HEK293T (cell line): Measurements from ENCODE around the gene GPD2.
"Not testable (repeated sequence)": the region's sequence is repeated elsewhere in the genome, so short reads cannot be mapped to it uniquely, and the experiment has no call there.

Source experiments
- CTCF ChIA-PET: fragments of 350-600 bp; formaldehyde crosslinking; extraction: SDS; loops from one replicate; lab custom pipeline; 2021; ENCODE audit warnings: antibody characterized with exemption, inconsistent platforms; lab: Yijun Ruan, JAX
- POLR2A ChIA-PET: fragments of 350-600 bp; formaldehyde crosslinking; extraction: SDS; loops from one replicate; lab custom pipeline; 2020; ENCODE audit warnings: antibody characterized with exemption, inconsistent platforms; lab: Yijun Ruan, JAX
- DNase-seq: peaks from one replicate; pipeline ENCODE4 v3.0.0; 2012; ENCODE audit warnings: mixed read lengths; ENCODE audit errors: extremely low spot score
- ARNT ChIP-seq: fragments of 450-650 bp; IDR thresholded peaks from 2 replicates; pipeline ENCODE4 v1.6.1; 2017; ENCODE audit warnings: mild to moderate bottlenecking
- BHLHE40 ChIP-seq: fragments of 450-650 bp; IDR thresholded peaks from 2 replicates; pipeline ENCODE4 v1.6.1; 2016; ENCODE audit warnings: mild to moderate bottlenecking, moderate library complexity, borderline replicate concordance
- CTBP1 ChIP-seq: fragments of 450-650 bp; IDR thresholded peaks from 2 replicates; pipeline ENCODE4 v1.6.1; 2016; ENCODE audit warnings: borderline replicate concordance
- ELF4 ChIP-seq: fragments of 450-650 bp; IDR thresholded peaks from 2 replicates; pipeline ENCODE4 v1.6.1; 2017; ENCODE audit warnings: antibody characterized with exemption
- FOXA1 ChIP-seq: fragments of 450-650 bp; IDR thresholded peaks from 2 replicates; pipeline ENCODE4 v1.6.1; 2016; ENCODE audit warnings: mild to moderate bottlenecking
- FOXK2 ChIP-seq: fragments of 450-650 bp; IDR thresholded peaks from 2 replicates; pipeline ENCODE4 v1.6.1; 2016; ENCODE audit warnings: mild to moderate bottlenecking
- FOXM1 ChIP-seq: fragments of 450-650 bp; IDR thresholded peaks from 2 replicates; pipeline ENCODE4 v1.6.1; 2017; ENCODE audit warnings: mild to moderate bottlenecking, borderline replicate concordance
- HDGF ChIP-seq: fragments of 450-650 bp; IDR thresholded peaks from 2 replicates; pipeline ENCODE4 v1.6.1; 2017; ENCODE audit warnings: antibody characterized with exemption, borderline replicate concordance
- L3MBTL2 ChIP-seq: fragments of 450-650 bp; conservative IDR thresholded peaks from 2 replicates; pipeline ENCODE4 v1.6.1; 2016; ENCODE audit warnings: mild to moderate bottlenecking
- LEF1 ChIP-seq: fragments of 450-650 bp; IDR thresholded peaks from 2 replicates; pipeline ENCODE4 v1.6.1; 2017; ENCODE audit warnings: mild to moderate bottlenecking, borderline replicate concordance
- NFRKB ChIP-seq: fragments of 450-650 bp; IDR thresholded peaks from 2 replicates; pipeline ENCODE4 v1.6.1; 2016; ENCODE audit warnings: mild to moderate bottlenecking, moderate library complexity
- SP1 ChIP-seq: fragments of 450-650 bp; IDR thresholded peaks from 2 replicates; pipeline ENCODE4 v1.6.1; 2017
- SUZ12 ChIP-seq: fragments of 450-650 bp; IDR thresholded peaks from 2 replicates; pipeline ENCODE4 v1.6.1; 2016; ENCODE audit warnings: mild to moderate bottlenecking
- TARDBP ChIP-seq: fragments of 450-650 bp; IDR thresholded peaks from 2 replicates; pipeline ENCODE4 v1.6.1; 2016
- ZNF384 ChIP-seq: fragments of 450-650 bp; IDR thresholded peaks from 2 replicates; pipeline ENCODE4 v1.6.1; 2016
- TF ChIP-seq, protein P1 (sequence below): fragments of 450-650 bp; IDR thresholded peaks from 2 replicates; pipeline ENCODE4 v1.6.1; 2016

Gene GPD2

DNA sequence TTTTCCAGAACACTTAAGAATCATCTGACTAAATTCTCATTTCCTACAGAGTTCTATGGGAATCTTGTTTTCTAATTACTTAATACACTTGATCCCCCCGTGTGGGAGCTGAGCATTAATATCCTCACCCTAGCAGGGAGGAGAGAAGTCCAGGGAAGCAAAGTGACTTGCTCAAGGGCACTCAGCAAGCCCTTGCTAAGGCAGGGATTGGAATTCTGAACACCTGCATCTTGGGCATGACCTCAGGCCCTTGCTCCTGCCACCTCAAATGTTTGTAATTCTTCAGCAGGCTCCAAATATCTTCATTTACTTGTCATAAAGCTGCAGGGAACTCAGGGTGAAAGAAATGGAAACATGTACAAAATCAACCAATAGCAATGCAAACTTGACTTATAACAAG lies 162.4 kb downstream of the GPD2 start:
- ChIA-PET POLR2A (no interaction called here), CTCF (no interaction called here)
- no peak for TF ChIP-seq NFRKB
- no peak for TF ChIP-seq SUZ12
- TF ChIP-seq, protein P1, sequence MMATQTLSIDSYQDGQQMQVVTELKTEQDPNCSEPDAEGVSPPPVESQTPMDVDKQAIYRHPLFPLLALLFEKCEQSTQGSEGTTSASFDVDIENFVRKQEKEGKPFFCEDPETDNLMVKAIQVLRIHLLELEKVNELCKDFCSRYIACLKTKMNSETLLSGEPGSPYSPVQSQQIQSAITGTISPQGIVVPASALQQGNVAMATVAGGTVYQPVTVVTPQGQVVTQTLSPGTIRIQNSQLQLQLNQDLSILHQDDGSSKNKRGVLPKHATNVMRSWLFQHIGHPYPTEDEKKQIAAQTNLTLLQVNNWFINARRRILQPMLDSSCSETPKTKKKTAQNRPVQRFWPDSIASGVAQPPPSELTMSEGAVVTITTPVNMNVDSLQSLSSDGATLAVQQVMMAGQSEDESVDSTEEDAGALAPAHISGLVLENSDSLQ: no peak
- no peak for TF ChIP-seq HDGF
- TF ChIP-seq L3MBTL2: no peak
- no peak for TF ChIP-seq ELF4
- TF ChIP-seq ZNF384: no peak
- TF ChIP-seq ARNT: no peak
- no peak for TF ChIP-seq SP1
- no peak for TF ChIP-seq TARDBP
- no peak for TF ChIP-seq CTBP1
- TF ChIP-seq FOXM1: no peak
- TF ChIP-seq FOXA1: no peak
- no peak for TF ChIP-seq FOXK2
- TF ChIP-seq BHLHE40: no peak
- TF ChIP-seq LEF1: no peak
- DNase-seq: no peak

DNA sequence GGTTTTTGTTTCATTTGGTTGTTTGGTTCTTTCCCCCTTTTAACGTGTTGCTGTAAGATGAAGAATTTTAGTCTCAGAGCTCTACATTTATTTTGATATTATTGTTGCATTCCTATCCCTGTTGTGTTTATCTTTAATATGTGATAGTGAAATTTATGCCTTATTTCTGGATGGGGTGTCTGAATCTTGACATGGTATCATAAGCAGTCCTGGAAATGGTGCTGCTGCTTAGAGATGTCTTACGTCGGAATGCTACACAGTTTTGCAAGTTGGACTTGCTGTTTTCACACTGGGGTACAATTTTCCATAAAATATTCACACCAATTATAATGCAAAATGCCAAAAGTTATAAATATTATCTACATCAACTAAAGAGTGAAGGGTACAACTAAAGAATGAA lies 164.0 kb downstream of the GPD2 start:
- ChIA-PET CTCF (no interaction called here), POLR2A (no interaction called here)
- TF ChIP-seq FOXA1 (no peak), FOXK2 (no peak), ELF4 (no peak), SUZ12 (no peak), CTBP1 (no peak), L3MBTL2 (no peak), BHLHE40 (no peak), LEF1 (no peak), TARDBP (no peak)
- DNase-seq: no peak

DNA sequence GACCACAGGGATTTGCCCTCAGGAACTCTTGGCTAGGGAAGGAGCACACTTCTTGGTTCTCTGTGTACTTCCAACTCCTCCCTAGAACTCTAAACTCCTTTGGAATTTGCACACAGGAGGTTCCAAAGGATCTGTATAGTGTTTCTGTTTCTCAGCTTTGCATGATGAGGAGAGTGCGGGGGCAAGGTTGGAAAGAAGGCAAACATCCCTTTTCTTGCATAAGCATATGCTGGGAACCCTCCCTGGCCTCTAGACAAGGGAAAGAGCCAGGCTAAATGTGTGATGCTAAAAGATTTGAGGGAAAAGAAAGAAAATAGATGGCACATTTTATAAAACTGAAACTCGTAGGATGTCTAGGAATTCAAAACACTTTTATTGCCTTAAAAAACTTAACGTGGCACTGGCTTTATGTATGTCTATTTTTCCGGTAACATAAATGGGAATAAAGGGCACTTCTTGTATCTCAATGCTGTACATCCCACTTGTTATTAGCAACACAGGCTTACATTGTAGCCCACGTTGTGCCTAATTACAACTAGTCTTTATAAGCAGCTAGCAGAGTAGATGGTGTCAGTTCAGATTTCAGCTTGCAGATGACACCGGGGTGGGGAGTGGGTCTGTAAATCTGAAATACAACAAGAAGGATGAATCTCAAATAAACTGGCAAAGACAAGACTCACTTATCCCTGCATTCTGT lies 165.8 kb downstream of the GPD2 start:
- CTCF ChIA-PET: no interaction called here
- POLR2A ChIA-PET: no interaction called here
- TF ChIP-seq SUZ12 (no peak), FOXM1 (no peak), LEF1 (no peak), ARNT (no peak), BHLHE40 (no peak), FOXA1 (no peak), ZNF384 (no peak), TARDBP (no peak), ELF4 (no peak), CTBP1 (no peak), HDGF (no peak), SP1 (no peak), FOXK2 (no peak)
- DNase-seq: no peak

DNA sequence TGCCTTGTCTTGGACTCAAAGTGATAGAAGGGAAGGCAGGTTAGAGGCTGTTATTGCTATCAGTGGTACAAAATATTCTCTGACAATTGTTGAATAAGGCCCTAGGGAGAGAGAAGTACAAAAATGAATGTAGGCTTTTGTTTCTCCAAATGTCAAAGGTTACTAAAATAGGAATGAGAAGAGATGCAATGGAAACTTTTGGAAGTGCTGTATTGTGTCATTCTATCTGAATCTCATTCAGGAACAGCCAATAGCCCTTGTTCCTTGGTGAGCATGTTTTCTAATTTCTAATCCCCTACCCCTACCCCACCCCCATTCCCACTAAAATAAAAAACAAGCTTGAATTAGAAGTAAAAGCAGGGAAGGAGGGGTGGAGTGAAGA lies 166.4 kb downstream of the GPD2 start:
- ChIA-PET CTCF (no interaction called here), POLR2A (no interaction called here)
- no peak for DNase-seq
- TF ChIP-seq FOXM1: no peak
- TF ChIP-seq L3MBTL2: no peak

DNA sequence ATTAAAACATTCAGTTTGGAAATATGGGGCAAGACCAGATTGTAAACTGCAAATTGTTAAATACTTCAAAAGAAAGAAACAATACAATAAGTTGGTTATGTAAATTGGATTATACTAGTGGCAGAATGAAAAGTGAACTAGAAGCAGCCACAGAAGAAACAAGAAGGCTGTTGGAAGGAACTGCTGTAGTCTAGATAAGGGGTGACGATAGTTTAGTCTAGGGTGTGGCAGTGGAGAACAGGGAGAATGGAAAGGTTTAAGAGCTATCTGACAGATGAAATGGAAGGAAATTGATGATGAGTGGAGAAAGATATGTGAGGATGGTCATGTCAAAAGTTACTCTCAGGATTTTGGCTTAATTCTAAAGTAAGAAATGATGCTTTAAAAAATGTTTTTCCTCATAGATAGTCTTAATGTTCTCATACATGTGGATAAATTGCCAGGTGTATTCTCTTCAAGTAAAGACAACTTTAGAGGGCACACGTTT lies 179.7 kb downstream of the GPD2 start:
- TF ChIP-seq NFRKB (no peak), HDGF (no peak)
- TF ChIP-seq, protein P1: no peak
- no peak for DNase-seq
- POLR2A ChIA-PET: no interaction called here
- CTCF ChIA-PET: no interaction called here

DNA sequence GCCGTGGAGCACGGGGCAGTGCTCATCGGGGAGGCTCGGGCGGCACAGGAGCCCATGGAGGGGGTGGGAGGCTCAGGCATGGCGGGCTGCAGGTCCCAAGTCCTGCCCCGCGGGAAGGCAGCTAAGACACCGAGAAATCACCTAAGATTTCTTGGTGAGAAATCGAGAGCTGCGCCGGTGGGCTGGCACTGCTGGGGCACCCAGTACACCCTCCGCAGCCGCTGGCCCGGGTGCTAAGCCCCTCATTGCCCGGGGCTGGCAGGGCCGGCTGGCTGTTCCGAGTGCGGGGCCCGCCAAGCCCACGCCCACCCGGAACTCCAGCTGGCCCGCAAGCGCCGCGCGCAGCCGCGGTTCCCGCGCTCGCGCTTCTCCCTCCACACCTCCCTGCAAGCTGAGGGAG lies 181.9 kb downstream of the GPD2 start:
- POLR2A ChIA-PET: not testable (repeated sequence)

DNA sequence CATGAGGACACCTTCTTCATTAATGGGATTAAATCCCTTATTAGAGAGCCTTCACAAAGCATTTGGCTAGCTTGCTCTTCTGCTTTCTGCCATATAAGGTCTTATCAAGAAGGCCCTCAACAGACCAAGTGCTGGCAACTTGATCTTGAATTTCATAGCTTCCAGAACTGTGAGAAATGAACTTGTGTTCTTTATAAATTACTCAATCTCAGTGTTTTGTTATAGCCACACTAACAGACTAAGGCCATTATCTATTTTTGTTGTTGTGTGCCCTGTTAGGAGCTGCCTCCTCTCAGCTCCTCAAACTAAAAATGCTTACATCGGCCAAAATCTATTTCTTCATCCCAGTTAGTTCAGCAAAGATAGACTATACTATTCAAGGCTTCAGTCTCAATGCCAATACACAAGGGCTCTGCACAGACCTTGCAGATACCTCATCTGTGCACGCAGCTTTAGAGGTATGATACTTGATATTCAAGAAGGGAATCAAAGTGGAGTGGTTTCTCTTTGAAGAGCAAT lies 182.9 kb downstream of the GPD2 start:
- CTCF ChIA-PET: no interaction called here
- DNase-seq: no peak
- TF ChIP-seq ZNF384 (no peak), NFRKB (no peak), ELF4 (no peak), SUZ12 (no peak), TARDBP (no peak), CTBP1 (no peak), LEF1 (no peak), FOXA1 (no peak), HDGF (no peak), BHLHE40 (no peak), ARNT (no peak)
- POLR2A ChIA-PET: no interaction called here

More for the DNA sequence above, 181.9 kb downstream of the GPD2 start:
- CTCF ChIA-PET, DNase-seq: not testable (repeated sequence)
